ENCODE data around the gene ENPP1. TPM values are rescaled to one million over a fixed set of nuclear protein-coding genes. Genes with fewer than 3 reads are reported as not detected.

The ENPP1 gene
- total RNA-seq, 1 donor from 2014 or later: 8.1 TPM

DNA sequence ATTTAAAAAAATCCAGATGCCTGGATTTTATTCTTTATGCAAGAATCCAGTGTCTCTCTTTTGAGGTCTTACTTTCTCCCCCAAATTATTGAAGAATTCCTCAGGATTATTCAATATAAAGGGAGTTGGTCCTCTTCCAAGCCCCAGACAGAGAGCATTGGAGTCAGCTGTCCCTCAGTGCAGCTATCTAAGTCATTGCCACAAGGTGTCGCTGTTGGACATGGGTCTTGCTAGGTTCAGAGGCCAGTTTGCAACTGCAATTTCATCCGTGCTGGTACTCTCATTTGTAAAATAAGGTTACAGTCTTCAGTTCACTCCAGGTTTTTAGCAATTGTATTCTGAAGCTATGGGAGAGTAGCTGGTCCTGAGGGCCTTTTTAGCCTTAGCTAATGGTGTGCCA, 115.5 kb downstream of the ENPP1 start:
- no peak overlapping the region for H3K27ac Mint-ChIP-seq (ENCODE audit: unreplicated experiment)
- H3K4me3 Mint-ChIP-seq (ENCODE audit: unreplicated experiment): no peak overlapping the region
- no peak for DNase-seq (ENCODE audit: low spot score)
- H3K27me3 Mint-ChIP-seq (ENCODE audit: low read depth): no peaks in the 10 kb centered on the region
- TF ChIP-seq CTCF (IDR thresholded peaks at IDR 0.05): peak; percentile 77
- H3K9me3 Mint-ChIP-seq (ENCODE audit: low read depth): peaks cover 16% of the 10 kb centered on the region
- H3K4me1 Mint-ChIP-seq (ENCODE audit: low read depth): peaks cover 5% of the 10 kb centered on the region
- H3K36me3 Mint-ChIP-seq (ENCODE audit: low read depth): peaks cover 3% of the 10 kb centered on the region

DNA sequence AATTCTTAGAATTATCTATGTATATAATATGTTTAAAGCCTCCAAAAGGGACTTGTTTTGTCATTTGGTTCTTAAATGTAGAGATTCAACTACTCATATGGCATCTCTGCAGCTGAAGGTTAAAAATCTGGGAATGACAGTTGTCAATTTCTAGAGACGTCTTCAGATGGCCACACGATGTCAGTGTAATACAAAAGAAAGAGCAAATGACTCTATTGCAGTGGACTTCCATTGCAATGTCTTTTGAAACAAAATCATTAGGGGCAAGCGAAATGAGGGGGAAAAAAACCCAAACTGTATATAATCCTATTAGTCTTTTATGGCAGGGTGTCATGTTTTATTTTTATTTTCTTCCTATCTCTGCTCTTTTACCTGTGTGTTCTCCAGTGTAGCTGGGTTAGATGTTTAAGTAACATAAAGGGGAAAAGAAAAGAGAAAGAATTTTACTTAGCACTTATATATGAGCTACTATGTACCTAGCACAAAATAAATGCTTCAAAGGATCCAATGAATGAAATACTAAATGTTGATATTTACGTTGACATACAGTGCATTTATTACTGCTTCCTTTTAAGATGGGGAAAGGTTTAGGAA, 117.2 kb downstream of the ENPP1 start:
- Mint-ChIP-seq H3K4me1 (ENCODE audit: low read depth) (peaks cover 5% of the 10 kb centered on the region), H3K4me3 (ENCODE audit: unreplicated experiment) (no peak overlapping the region)

GRCh38 chr6:131929264-131929663, 121.4 kb downstream of the ENPP1 start:
- no peak for TF ChIP-seq CTCF (IDR thresholded peaks at IDR 0.05)
- Mint-ChIP-seq H3K9me3 (ENCODE audit: low read depth) (no peaks in the 10 kb centered on the region), H3K27me3 (ENCODE audit: low read depth) (no peaks in the 10 kb centered on the region), H3K27ac (ENCODE audit: unreplicated experiment) (no peak overlapping the region), H3K4me1 (ENCODE audit: low read depth) (peaks cover 14% of the 10 kb centered on the region), H3K4me3 (ENCODE audit: unreplicated experiment) (no peak overlapping the region), H3K36me3 (ENCODE audit: low read depth) (no peaks in the 10 kb centered on the region)
- no peak for DNase-seq (ENCODE audit: low spot score)

More for the DNA sequence above, 117.2 kb downstream of the ENPP1 start:
- peak; percentile 88 for TF ChIP-seq CTCF (IDR thresholded peaks at IDR 0.05)
- H3K27ac Mint-ChIP-seq (ENCODE audit: unreplicated experiment): no peak overlapping the region
- no peak for DNase-seq (ENCODE audit: low spot score)
- no peaks in the 10 kb centered on the region for H3K27me3 Mint-ChIP-seq (ENCODE audit: low read depth)
- H3K36me3 Mint-ChIP-seq (ENCODE audit: low read depth): peaks cover 3% of the 10 kb centered on the region
- peaks cover 11% of the 10 kb centered on the region for H3K9me3 Mint-ChIP-seq (ENCODE audit: low read depth)

- H3K4me1 Mint-ChIP-seq (ENCODE audit: low read depth): peaks cover 12% of the 10 kb centered on the region
- no peak for TF ChIP-seq CTCF (IDR thresholded peaks at IDR 0.05)
- no peaks in the 10 kb centered on the region for H3K36me3 Mint-ChIP-seq (ENCODE audit: low read depth)
- H3K27me3 Mint-ChIP-seq (ENCODE audit: low read depth): no peaks in the 10 kb centered on the region
- H3K9me3 Mint-ChIP-seq (ENCODE audit: low read depth): no peaks in the 10 kb centered on the region
- DNase-seq (ENCODE audit: low spot score): no peak
- H3K27ac Mint-ChIP-seq (ENCODE audit: unreplicated experiment): no peak overlapping the region
- no peak overlapping the region for H3K4me3 Mint-ChIP-seq (ENCODE audit: unreplicated experiment)
These were observed 122.2 kb downstream of the ENPP1 start for GRCh38 chr6:131929976-131930375.

- Mint-ChIP-seq H3K4me1 (ENCODE audit: low read depth) (peaks cover 9% of the 10 kb centered on the region), H3K36me3 (ENCODE audit: low read depth) (no peaks in the 10 kb centered on the region), H3K9me3 (ENCODE audit: low read depth) (no peaks in the 10 kb centered on the region), H3K27me3 (ENCODE audit: low read depth) (no peaks in the 10 kb centered on the region), H3K4me3 (ENCODE audit: unreplicated experiment) (no peak overlapping the region), H3K27ac (ENCODE audit: unreplicated experiment) (no peak overlapping the region)
- no peak for DNase-seq (ENCODE audit: low spot score)
- no peak for TF ChIP-seq CTCF (IDR thresholded peaks at IDR 0.05)
These were observed 123.4 kb downstream of the ENPP1 start for GRCh38 chr6:131931063-131931750.

Measured in chondrocyte (in vitro differentiated cells).